Endothelial cell of umbilical vein (primary cell): ENCODE results near the gene C10orf53.

Experiments
- FOS ChIP-seq: IDR thresholded peaks from 2 replicates; pipeline ENCODE4 v1.6.1; 2011; ENCODE audit warnings: mild to moderate bottlenecking, low read length, moderate library complexity, borderline replicate concordance; ENCODE audit not compliant: insufficient read depth
- POLR2A ChIP-seq: IDR thresholded peaks from 2 replicates; pipeline ENCODE4 v1.6.1; 2012; ENCODE audit warnings: low read depth, mild to moderate bottlenecking, control low read depth, low read length
- POLR2AphosphoS5 ChIP-seq: IDR thresholded peaks from 2 replicates; pipeline ENCODE4 v1.6.1; 2012; ENCODE audit warnings: low read depth, mild to moderate bottlenecking, control low read depth, low read length, moderate library complexity; ENCODE audit not compliant: insufficient read depth
- TF ChIP-seq, protein P1 (sequence below), 2 donors: IDR thresholded peaks; 1 replicate in 1 of 2; 2 replicates in 1 of 2; pipeline ENCODE4 v1.5.1; 2011; ENCODE audit warnings: low read length in 2 of 2, mild to moderate bottlenecking in 2 of 2, moderate library complexity in 2 of 2, control low read depth in 1 of 2, inconsistent platforms in 1 of 2, low read depth in 1 of 2; ENCODE audit not compliant: insufficient read depth in 1 of 2; ENCODE audit errors: extremely low read depth in 1 of 2
- TF ChIP-seq, protein P2 (sequence below): IDR thresholded peaks from 2 replicates; pipeline ENCODE4 v1.6.1; 2011; ENCODE audit not compliant: insufficient read depth, insufficient read length

DNA sequence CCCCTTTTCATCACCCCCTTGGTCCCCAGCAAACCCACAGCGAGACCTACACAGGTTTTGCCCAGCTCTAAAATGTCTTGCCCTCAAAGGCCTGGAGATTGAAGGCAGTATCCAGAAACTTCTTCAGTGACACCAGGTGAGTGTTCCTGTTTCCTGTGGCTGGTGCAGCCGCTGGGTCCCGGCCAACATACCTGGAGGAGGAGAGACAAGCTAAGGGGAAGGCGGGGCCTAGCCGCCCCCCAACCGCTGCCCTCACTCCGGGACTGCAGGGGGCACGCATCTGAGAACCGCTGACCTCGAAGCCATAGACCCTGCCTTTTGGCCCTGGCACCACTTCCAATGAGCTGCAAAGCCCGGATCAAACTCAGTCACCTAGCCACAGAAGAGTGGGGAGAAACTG lies 55.7 kb downstream of the C10orf53 start:
- TF ChIP-seq POLR2A = no peak
- TF ChIP-seq, protein P1, sequence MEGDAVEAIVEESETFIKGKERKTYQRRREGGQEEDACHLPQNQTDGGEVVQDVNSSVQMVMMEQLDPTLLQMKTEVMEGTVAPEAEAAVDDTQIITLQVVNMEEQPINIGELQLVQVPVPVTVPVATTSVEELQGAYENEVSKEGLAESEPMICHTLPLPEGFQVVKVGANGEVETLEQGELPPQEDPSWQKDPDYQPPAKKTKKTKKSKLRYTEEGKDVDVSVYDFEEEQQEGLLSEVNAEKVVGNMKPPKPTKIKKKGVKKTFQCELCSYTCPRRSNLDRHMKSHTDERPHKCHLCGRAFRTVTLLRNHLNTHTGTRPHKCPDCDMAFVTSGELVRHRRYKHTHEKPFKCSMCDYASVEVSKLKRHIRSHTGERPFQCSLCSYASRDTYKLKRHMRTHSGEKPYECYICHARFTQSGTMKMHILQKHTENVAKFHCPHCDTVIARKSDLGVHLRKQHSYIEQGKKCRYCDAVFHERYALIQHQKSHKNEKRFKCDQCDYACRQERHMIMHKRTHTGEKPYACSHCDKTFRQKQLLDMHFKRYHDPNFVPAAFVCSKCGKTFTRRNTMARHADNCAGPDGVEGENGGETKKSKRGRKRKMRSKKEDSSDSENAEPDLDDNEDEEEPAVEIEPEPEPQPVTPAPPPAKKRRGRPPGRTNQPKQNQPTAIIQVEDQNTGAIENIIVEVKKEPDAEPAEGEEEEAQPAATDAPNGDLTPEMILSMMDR (IDR thresholded peaks at IDR 0.05; ENCODE audit: extremely low read depth in 1 of 2, insufficient read depth in 1 of 2, low read depth in 1 of 2, low read length in 2 of 2) = no peak
- TF ChIP-seq, protein P2, sequence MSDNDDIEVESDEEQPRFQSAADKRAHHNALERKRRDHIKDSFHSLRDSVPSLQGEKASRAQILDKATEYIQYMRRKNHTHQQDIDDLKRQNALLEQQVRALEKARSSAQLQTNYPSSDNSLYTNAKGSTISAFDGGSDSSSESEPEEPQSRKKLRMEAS = no peak
- TF ChIP-seq FOS = no peak
- no peak for TF ChIP-seq POLR2AphosphoS5
